Measurements from ENCODE around the gene CSNK2A2. TPM values are rescaled to one million over a fixed set of nuclear protein-coding genes. Genes with fewer than 3 reads are reported as not detected.
A peak's percentile ranks its signal among the peaks of the same experiment; 100 is the strongest.

The CSNK2A2 gene
- total RNA-seq, 1 experiment from 2014 or later = 56.4 TPM

- no peaks in the 10 kb centered on the region for H3K27me3 ChIP-seq (ENCODE audit: low read length)
- peaks cover 50% of the 10 kb centered on the region for H3K36me3 ChIP-seq (ENCODE audit: insufficient read depth, low read length)
- H2AFZ ChIP-seq (ENCODE audit: low read length) = no peak overlapping the region
- H4K20me1 ChIP-seq (ENCODE audit: insufficient read depth, low read depth, low read length) = peaks cover 8% of the 10 kb centered on the region; the same call in 1 of the 2 replicates
- DNase-seq = no peak
- no peaks in the 10 kb centered on the region for H3K9me2 ChIP-seq (replicated peaks; ENCODE audit: insufficient read depth, low read length)
- H3K9ac ChIP-seq (ENCODE audit: low read length) = no peak overlapping the region
- peak overlapping the region; percentile 99 for H3K4me2 ChIP-seq (ENCODE audit: low read depth, low read length, poor library complexity, severe bottlenecking)
- H3K4me1 ChIP-seq (ENCODE audit: low read length) = peaks cover 29% of the 10 kb centered on the region
- H3K9me3 ChIP-seq (ENCODE audit: low read length) = no peaks in the 10 kb centered on the region
- peaks cover 68% of the 10 kb centered on the region for H3K79me2 ChIP-seq (ENCODE audit: low read length)
- H3K4me3 ChIP-seq (ENCODE audit: low read length) = no peak overlapping the region
- no peak overlapping the region for H3K27ac ChIP-seq (ENCODE audit: low read length)
Observed at GRCh38 chr16:58195344-58195743, 2.6 kb downstream of the CSNK2A2 start.

- Histone ChIP-seq H3K36me3 (ENCODE audit: insufficient read depth, low read length) (peaks cover 55% of the 10 kb centered on the region), H3K4me2 (ENCODE audit: low read depth, low read length, poor library complexity, severe bottlenecking) (no peak overlapping the region), H3K79me2 (ENCODE audit: low read length) (peaks cover 74% of the 10 kb centered on the region), H3K9ac (ENCODE audit: low read length) (no peak overlapping the region), H3K9me2 (replicated peaks; ENCODE audit: insufficient read depth, low read length) (no peaks in the 10 kb centered on the region), H3K27ac (ENCODE audit: low read length) (no peak overlapping the region), H3K4me1 (ENCODE audit: low read length) (peaks cover 29% of the 10 kb centered on the region), H3K9me3 (ENCODE audit: low read length) (no peaks in the 10 kb centered on the region), H2AFZ (ENCODE audit: low read length) (no peak overlapping the region), H4K20me1 (ENCODE audit: insufficient read depth, low read depth, low read length) (peaks cover 8% of the 10 kb centered on the region; the same call in 1 of the 2 replicates), H3K27me3 (ENCODE audit: low read length) (no peaks in the 10 kb centered on the region), H3K4me3 (ENCODE audit: low read length) (no peak overlapping the region)
- DNase-seq = no peak
Observed at GRCh38 chr16:58194790-58195189, 3.1 kb downstream of the CSNK2A2 start.

GRCh38 chr16:58187665-58188421 is 10.1 kb downstream of the CSNK2A2 start:
- no peak overlapping the region for H3K9ac ChIP-seq (ENCODE audit: low read length)
- H3K27me3 ChIP-seq (ENCODE audit: low read length) = no peaks in the 10 kb centered on the region
- H3K79me2 ChIP-seq (ENCODE audit: low read length) = peaks cover 72% of the 10 kb centered on the region
- no peak overlapping the region for H2AFZ ChIP-seq (ENCODE audit: low read length)
- no peaks in the 10 kb centered on the region for H3K9me2 ChIP-seq (replicated peaks; ENCODE audit: insufficient read depth, low read length)
- H4K20me1 ChIP-seq (ENCODE audit: insufficient read depth, low read depth, low read length) = peaks cover 4% of the 10 kb centered on the region; the same call in 1 of the 2 replicates
- peaks cover 84% of the 10 kb centered on the region for H3K36me3 ChIP-seq (ENCODE audit: insufficient read depth, low read length)
- H3K4me3 ChIP-seq (ENCODE audit: low read length) = no peak overlapping the region
- DNase-seq = no peak
- no peaks in the 10 kb centered on the region for H3K9me3 ChIP-seq (ENCODE audit: low read length)
- no peaks in the 10 kb centered on the region for H3K4me1 ChIP-seq (ENCODE audit: low read length)
- H3K4me2 ChIP-seq (ENCODE audit: low read depth, low read length, poor library complexity, severe bottlenecking) = no peak overlapping the region
- H3K27ac ChIP-seq (ENCODE audit: low read length) = no peak overlapping the region

GRCh38 chr16:58187092-58187491 is 10.8 kb downstream of the CSNK2A2 start:
- H3K9ac ChIP-seq (ENCODE audit: low read length) = no peak overlapping the region
- peaks cover 82% of the 10 kb centered on the region for H3K36me3 ChIP-seq (ENCODE audit: insufficient read depth, low read length)
- H3K9me3 ChIP-seq (ENCODE audit: low read length) = no peaks in the 10 kb centered on the region
- H3K4me2 ChIP-seq (ENCODE audit: low read depth, low read length, poor library complexity, severe bottlenecking) = no peak overlapping the region
- no peak overlapping the region for H3K4me3 ChIP-seq (ENCODE audit: low read length)
- no peaks in the 10 kb centered on the region for H3K27me3 ChIP-seq (ENCODE audit: low read length)
- peaks cover 69% of the 10 kb centered on the region for H3K79me2 ChIP-seq (ENCODE audit: low read length)
- no peaks in the 10 kb centered on the region for H3K4me1 ChIP-seq (ENCODE audit: low read length)
- DNase-seq = no peak
- H3K9me2 ChIP-seq (replicated peaks; ENCODE audit: insufficient read depth, low read length) = no peaks in the 10 kb centered on the region
- H2AFZ ChIP-seq (ENCODE audit: low read length) = no peak overlapping the region
- H4K20me1 ChIP-seq (ENCODE audit: insufficient read depth, low read depth, low read length) = peaks cover 4% of the 10 kb centered on the region; the same call in 1 of the 2 replicates
- no peak overlapping the region for H3K27ac ChIP-seq (ENCODE audit: low read length)

GRCh38 chr16:58186176-58186944 is 11.5 kb downstream of the CSNK2A2 start:
- no peak overlapping the region for H3K4me2 ChIP-seq (ENCODE audit: low read depth, low read length, poor library complexity, severe bottlenecking)
- peaks cover 4% of the 10 kb centered on the region; the same call in 1 of the 2 replicates for H4K20me1 ChIP-seq (ENCODE audit: insufficient read depth, low read depth, low read length)
- H2AFZ ChIP-seq (ENCODE audit: low read length) = no peak overlapping the region
- no peak for DNase-seq
- H3K9me3 ChIP-seq (ENCODE audit: low read length) = no peaks in the 10 kb centered on the region
- H3K36me3 ChIP-seq (ENCODE audit: insufficient read depth, low read length) = peaks cover 82% of the 10 kb centered on the region
- peaks cover 69% of the 10 kb centered on the region for H3K79me2 ChIP-seq (ENCODE audit: low read length)
- H3K27ac ChIP-seq (ENCODE audit: low read length) = no peak overlapping the region
- H3K9ac ChIP-seq (ENCODE audit: low read length) = no peak overlapping the region
- H3K4me1 ChIP-seq (ENCODE audit: low read length) = no peaks in the 10 kb centered on the region
- no peaks in the 10 kb centered on the region for H3K9me2 ChIP-seq (replicated peaks; ENCODE audit: insufficient read depth, low read length)
- H3K27me3 ChIP-seq (ENCODE audit: low read length) = no peaks in the 10 kb centered on the region
- no peak overlapping the region for H3K4me3 ChIP-seq (ENCODE audit: low read length)

- H3K9me2 ChIP-seq (replicated peaks; ENCODE audit: insufficient read depth, low read length) = no peaks in the 10 kb centered on the region
- H2AFZ ChIP-seq (ENCODE audit: low read length) = no peak overlapping the region
- no peaks in the 10 kb centered on the region for H3K27me3 ChIP-seq (ENCODE audit: low read length)
- H3K9ac ChIP-seq (ENCODE audit: low read length) = no peak overlapping the region
- H3K27ac ChIP-seq (ENCODE audit: low read length) = no peak overlapping the region
- H3K79me2 ChIP-seq (ENCODE audit: low read length) = peaks cover 84% of the 10 kb centered on the region
- H3K4me3 ChIP-seq (ENCODE audit: low read length) = no peak overlapping the region
- H3K4me1 ChIP-seq (ENCODE audit: low read length) = no peaks in the 10 kb centered on the region
- no peak overlapping the region for H3K4me2 ChIP-seq (ENCODE audit: low read depth, low read length, poor library complexity, severe bottlenecking)
- peaks cover 40% of the 10 kb centered on the region for H3K36me3 ChIP-seq (ENCODE audit: insufficient read depth, low read length)
- DNase-seq = no peak
- no peaks in the 10 kb centered on the region for H3K9me3 ChIP-seq (ENCODE audit: low read length)
- H4K20me1 ChIP-seq (ENCODE audit: insufficient read depth, low read depth, low read length) = 0 out of 2 replicates have a peak, but pooled peaks cover 3% of the 10 kb centered on the region
Observed at GRCh38 chr16:58177353-58177710, 20.6 kb downstream of the CSNK2A2 start.

GRCh38 chr16:58176608-58177352 is 21.1 kb downstream of the CSNK2A2 start:
- Histone ChIP-seq H3K36me3 (ENCODE audit: insufficient read depth, low read length) (peaks cover 37% of the 10 kb centered on the region), H3K27ac (ENCODE audit: low read length) (no peak overlapping the region), H3K9me3 (ENCODE audit: low read length) (no peaks in the 10 kb centered on the region), H3K9ac (ENCODE audit: low read length) (no peak overlapping the region), H4K20me1 (ENCODE audit: insufficient read depth, low read depth, low read length) (0 out of 2 replicates have a peak, but pooled peaks cover 3% of the 10 kb centered on the region), H3K4me2 (ENCODE audit: low read depth, low read length, poor library complexity, severe bottlenecking) (no peak overlapping the region), H2AFZ (ENCODE audit: low read length) (no peak overlapping the region), H3K4me1 (ENCODE audit: low read length) (no peaks in the 10 kb centered on the region), H3K4me3 (ENCODE audit: low read length) (no peak overlapping the region), H3K27me3 (ENCODE audit: low read length) (no peaks in the 10 kb centered on the region), H3K9me2 (replicated peaks; ENCODE audit: insufficient read depth, low read length) (no peaks in the 10 kb centered on the region), H3K79me2 (ENCODE audit: low read length) (peaks cover 84% of the 10 kb centered on the region)
- no peak for DNase-seq

GRCh38 chr16:58170223-58170622 is 27.7 kb downstream of the CSNK2A2 start:
- Histone ChIP-seq H3K9ac (ENCODE audit: low read length) (no peak overlapping the region), H3K4me1 (ENCODE audit: low read length) (no peaks in the 10 kb centered on the region), H3K27me3 (ENCODE audit: low read length) (no peaks in the 10 kb centered on the region), H3K27ac (ENCODE audit: low read length) (no peak overlapping the region), H3K4me2 (ENCODE audit: low read depth, low read length, poor library complexity, severe bottlenecking) (no peak overlapping the region), H3K9me2 (replicated peaks; ENCODE audit: insufficient read depth, low read length) (no peaks in the 10 kb centered on the region), H2AFZ (ENCODE audit: low read length) (no peak overlapping the region), H3K79me2 (ENCODE audit: low read length) (peaks cover 25% of the 10 kb centered on the region), H3K36me3 (ENCODE audit: insufficient read depth, low read length) (peaks cover 45% of the 10 kb centered on the region; the same call in 1 of the 2 replicates), H3K4me3 (ENCODE audit: low read length) (no peak overlapping the region), H3K9me3 (ENCODE audit: low read length) (no peaks in the 10 kb centered on the region), H4K20me1 (ENCODE audit: insufficient read depth, low read depth, low read length) (no peaks in the 10 kb centered on the region)
- no peak for DNase-seq
